Uterus (tissue), 4 donors: ENCODE measurements around the gene ATAD2B. TPM values are rescaled to one million over a fixed set of nuclear protein-coding genes. Genes with fewer than 3 reads are reported as not detected.
"Not testable (repeated sequence)": the region's sequence is repeated elsewhere in the genome, so short reads cannot be mapped to it uniquely, and the experiment has no call there.

Experiments
- DNase-seq, 2 donors: peaks; one replicate each; pipeline ENCODE4 v3.0.0-alpha.2; 2019 to 2020
- H3K27ac ChIP-seq, 2 donors: fragments of 200-600 bp; sonication (generic); 1 replicate in 1 of 2; 2 replicates in 1 of 2; pipeline ENCODE4 v1.5.1; 2016 to 2018
- H3K27me3 ChIP-seq, 2 donors: fragments of 200-600 bp; sonication (generic); one replicate each; pipeline ENCODE4 v1.5.1; 2018 to 2019; ENCODE audit warnings: control low read depth in 1 of 2
- H3K36me3 ChIP-seq, 2 donors: fragments of 200-600 bp; sonication (generic); one replicate each; pipeline ENCODE4 v1.5.1; 2019; ENCODE audit warnings: control low read depth in 1 of 2
- H3K4me1 ChIP-seq, 2 donors: fragments of 200-600 bp; sonication (generic); one replicate each; pipeline ENCODE4 v1.5.1; 2018 to 2019; ENCODE audit warnings: control low read depth in 1 of 2
- H3K4me3 ChIP-seq, 2 donors: fragments of 200-600 bp; sonication (generic); 1 replicate in 1 of 2; 2 replicates in 1 of 2; pipeline ENCODE4 v1.5.1; 2018 to 2019; ENCODE audit warnings: mild to moderate bottlenecking in 1 of 2
- H3K9me3 ChIP-seq, 2 donors: fragments of 200-600 bp; sonication (generic); one replicate each; pipeline ENCODE4 v1.5.1; 2019; ENCODE audit warnings: control low read depth in 1 of 2
- CTCF ChIP-seq, 4 experiments: fragments of 200-600 bp in 2 of 4; fragments of 450-650 bp in 2 of 4; sonication (generic) in 2 of 4; IDR thresholded peaks; one replicate each; pipeline ENCODE4 v1.5.1; 2016 to 2019; ENCODE audit warnings: antibody characterized with exemption in 4 of 4, mild to moderate bottlenecking in 2 of 4, moderate library complexity in 1 of 4
- POLR2A ChIP-seq, 2 donors: fragments of 450-650 bp; IDR thresholded peaks; one replicate each; pipeline ENCODE4 v1.6.1; 2016; ENCODE audit warnings: antibody characterized with exemption in 2 of 2, mild to moderate bottlenecking in 1 of 2, moderate library complexity in 1 of 2
- intact Hi-C: fragments of 100-400 bp; cut with DNase I; formaldehyde crosslinking; loops from one replicate; pipeline ENCODE4 v1.15.1; 2023; ENCODE audit warnings: low total_unique reads
- total RNA-seq, 4 donors: library from RNA; depleted of rRNA in 3 of 4; stranded (reverse); fragments of >200 nt in 3 of 4; gene quantifications; one replicate each; pipeline versions ENCODE4 v1.1.0 to v1.2.4, GENCODE V29; 2014 to 2023
- donor health status: DM: yes; HTN: yes; CAD: no.

ATAD2B gene
- total RNA-seq, 4 donors from 2014 or later = 14.1 to 67.5 (median 32.3) TPM

- Histone ChIP-seq H3K4me3 (no peak overlapping the region), H3K4me1 (peaks cover 0 to 3% of the 10 kb centered on the region in 2 donors), H3K36me3 (no peaks in the 10 kb centered on the region), H3K27me3 (no peaks in the 10 kb centered on the region), H3K9me3 (no peaks in the 10 kb centered on the region), H3K27ac (peak overlapping the region in 1 of 2 donors; percentile 52)
- DNase-seq = no peak
- TF ChIP-seq CTCF (IDR thresholded peaks at IDR 0.05) = no peak
- no peak for TF ChIP-seq POLR2A (IDR thresholded peaks at IDR 0.05)
- intact Hi-C loops = no loop called here
These were observed 180.6 kb downstream of the ATAD2B start for GRCh38 chr2:23746141-23746863.

GRCh38 chr2:23745726-23746105, 181.2 kb downstream of the ATAD2B start:
- Histone ChIP-seq H3K9me3 (no peaks in the 10 kb centered on the region), H3K4me1 (peaks cover 0 to 3% of the 10 kb centered on the region in 2 donors), H3K27ac (peak overlapping the region in 1 of 2 donors; percentile 52), H3K36me3 (no peaks in the 10 kb centered on the region), H3K27me3 (no peaks in the 10 kb centered on the region), H3K4me3 (no peak overlapping the region)
- peak; percentile 26 to 36 for DNase-seq
- no peak for TF ChIP-seq POLR2A (IDR thresholded peaks at IDR 0.05)
- no peak for TF ChIP-seq CTCF (IDR thresholded peaks at IDR 0.05)
- intact Hi-C loops = no loop called here

- TF ChIP-seq CTCF (IDR thresholded peaks at IDR 0.05) = no peak
- no peak for TF ChIP-seq POLR2A (IDR thresholded peaks at IDR 0.05)
- intact Hi-C loops = no loop called here
- Histone ChIP-seq H3K9me3 (no peaks in the 10 kb centered on the region), H3K4me3 (no peak overlapping the region), H3K27me3 (no peaks in the 10 kb centered on the region), H3K4me1 (peaks cover 0 to 3% of the 10 kb centered on the region in 2 donors), H3K36me3 (no peaks in the 10 kb centered on the region), H3K27ac (no peak overlapping the region)
- DNase-seq = no peak
These were observed 181.7 kb downstream of the ATAD2B start for GRCh38 chr2:23745068-23745725.

GRCh38 chr2:23736783-23737182, 190.1 kb downstream of the ATAD2B start:
- not testable (repeated sequence) for H3K27ac ChIP-seq, H3K4me3 ChIP-seq, H3K9me3 ChIP-seq, H3K27me3 ChIP-seq, H3K36me3 ChIP-seq, H3K4me1 ChIP-seq, DNase-seq
- intact Hi-C loops = loop anchor here (2.0 kb wide), 1 partner anchor 38 kb away; no protein-coding TSS in a partner anchor

- no peaks in the 10 kb centered on the region for H3K9me3 ChIP-seq
- intact Hi-C loops = no loop called here
- no peak overlapping the region for H3K4me3 ChIP-seq
- TF ChIP-seq POLR2A (IDR thresholded peaks at IDR 0.05) (no peak), CTCF (IDR thresholded peaks at IDR 0.05) (no peak)
- no peak overlapping the region for H3K27ac ChIP-seq
- DNase-seq = no peak
- no peaks in the 10 kb centered on the region for H3K36me3 ChIP-seq
- H3K27me3 ChIP-seq = no peaks in the 10 kb centered on the region
- no peaks in the 10 kb centered on the region for H3K4me1 ChIP-seq
These were observed 192.5 kb downstream of the ATAD2B start for GRCh38 chr2:23734416-23734815.

- H3K4me3 ChIP-seq, H3K4me1 ChIP-seq, H3K27ac ChIP-seq, H3K27me3 ChIP-seq, H3K36me3 ChIP-seq, H3K9me3 ChIP-seq, DNase-seq, intact Hi-C loops: not testable (repeated sequence)
These were observed 203.9 kb downstream of the ATAD2B start for GRCh38 chr2:23723029-23723428.
